HG02885 (cell line): ENCODE measurements around the gene C22orf31.

Experiments
- ATAC-seq: cut with Tn5 transposase; IDR thresholded peaks from one replicate; pipeline ENCODE4 v1.9.1; 2021; ENCODE audit warnings: mild to moderate bottlenecking; ENCODE audit not compliant: unreplicated experiment, poor library complexity

Gene C22orf31

DNA sequence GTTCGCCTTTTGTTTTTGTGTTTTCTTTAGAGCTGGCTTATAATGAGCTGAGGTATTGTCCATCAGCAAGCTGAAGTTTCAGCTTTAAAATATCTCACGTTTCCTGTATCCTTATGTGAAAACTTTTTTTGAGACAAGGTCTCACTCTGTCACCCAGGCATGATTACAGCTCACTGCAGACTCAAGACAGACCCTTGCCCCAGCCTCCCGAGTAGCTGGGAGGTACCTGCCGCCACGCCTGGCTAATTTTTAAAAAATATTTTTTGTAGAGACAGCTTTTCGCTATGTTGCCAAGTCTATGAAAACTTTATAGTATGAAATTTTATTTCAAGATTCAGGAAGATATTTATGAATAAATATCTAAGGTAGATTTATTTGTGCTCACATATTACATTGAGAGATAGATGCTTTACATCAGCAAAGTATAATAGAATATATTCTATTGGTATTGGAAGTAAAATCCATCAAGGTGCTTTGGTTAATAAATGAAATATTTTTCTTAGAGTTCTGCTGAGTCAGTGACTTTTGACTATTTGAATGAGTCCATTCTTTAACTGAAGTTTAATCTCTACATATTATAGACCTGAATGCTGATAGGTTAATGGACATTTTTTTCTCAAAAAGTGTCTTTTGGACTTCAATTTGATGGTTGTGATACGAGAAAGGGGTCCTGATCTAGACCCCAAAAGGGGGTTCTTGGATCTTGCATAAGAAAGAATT lies 21.4 kb upstream of the C22orf31 start:
- no peak for ATAC-seq

DNA sequence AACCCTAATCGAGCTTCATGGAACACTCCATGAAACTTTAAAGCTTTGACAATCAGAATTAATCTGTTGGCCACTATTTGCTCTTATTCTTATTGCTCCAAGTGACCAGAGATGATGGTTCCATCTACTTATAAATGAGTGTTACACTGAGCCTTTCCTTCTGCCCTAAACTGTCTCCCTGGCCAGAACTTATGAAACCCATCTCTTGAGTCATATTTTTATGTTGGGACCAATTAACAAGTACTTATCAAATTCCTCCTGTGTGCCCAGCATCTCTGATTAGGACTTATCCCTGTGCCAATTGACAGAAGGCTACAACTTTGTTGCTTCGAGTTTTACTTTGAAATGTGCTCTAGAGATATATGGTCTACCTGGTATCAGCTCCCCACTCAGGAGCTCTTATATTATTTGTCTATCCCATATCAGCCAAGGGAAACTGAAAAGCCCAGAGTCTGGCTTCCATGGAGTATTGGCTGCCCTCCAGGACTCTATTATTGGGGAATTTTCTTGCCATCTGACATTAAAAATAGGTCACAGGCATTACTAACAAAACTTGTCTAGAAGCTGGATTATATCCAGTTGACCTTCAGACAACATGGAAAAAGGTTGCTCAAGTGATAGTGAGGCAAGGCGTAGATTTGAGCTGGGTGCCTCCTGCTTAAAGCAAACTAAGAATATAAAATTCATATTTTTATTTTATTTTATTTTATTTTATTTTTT lies 20.0 kb upstream of the C22orf31 start:
- ATAC-seq = no peak

GRCh38 chr22:29080106-29080975 lies 18.7 kb upstream of the C22orf31 start:
- no peak for ATAC-seq

DNA sequence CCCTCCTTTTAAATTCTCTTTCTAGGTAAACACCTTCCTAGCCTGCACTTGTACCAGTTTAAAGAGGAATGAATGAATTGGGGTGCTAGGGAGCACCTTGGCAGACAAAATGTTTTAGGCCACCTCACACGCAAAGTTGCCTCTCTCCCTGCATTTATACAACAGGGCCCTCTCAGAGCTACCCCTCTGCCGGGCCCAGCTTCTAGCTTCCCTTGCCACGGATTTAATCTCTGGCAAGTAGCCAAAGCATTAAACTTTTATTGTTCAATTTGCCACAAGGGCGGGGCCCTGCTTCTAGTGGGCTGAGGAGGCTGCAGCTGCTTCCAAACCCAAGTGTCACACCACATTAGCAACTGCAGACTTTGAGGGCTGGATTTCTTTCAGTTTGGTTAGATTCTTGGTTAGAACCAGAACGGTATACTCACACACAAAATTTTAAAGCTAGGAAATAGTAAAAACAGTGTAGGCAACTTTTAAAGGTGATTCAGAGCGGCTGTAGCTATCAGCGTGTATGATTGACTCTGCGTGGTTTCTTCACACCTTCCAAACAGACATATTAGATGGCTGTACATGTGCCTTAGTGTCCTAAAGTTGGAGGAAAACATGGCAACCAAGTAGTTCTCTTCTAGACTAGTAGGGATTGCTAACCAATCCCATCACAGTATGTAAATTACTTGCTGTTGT lies 17.7 kb upstream of the C22orf31 start:
- ATAC-seq = no peak

GRCh38 chr22:29078869-29079207 lies 17.2 kb upstream of the C22orf31 start:
- ATAC-seq = no peak

DNA sequence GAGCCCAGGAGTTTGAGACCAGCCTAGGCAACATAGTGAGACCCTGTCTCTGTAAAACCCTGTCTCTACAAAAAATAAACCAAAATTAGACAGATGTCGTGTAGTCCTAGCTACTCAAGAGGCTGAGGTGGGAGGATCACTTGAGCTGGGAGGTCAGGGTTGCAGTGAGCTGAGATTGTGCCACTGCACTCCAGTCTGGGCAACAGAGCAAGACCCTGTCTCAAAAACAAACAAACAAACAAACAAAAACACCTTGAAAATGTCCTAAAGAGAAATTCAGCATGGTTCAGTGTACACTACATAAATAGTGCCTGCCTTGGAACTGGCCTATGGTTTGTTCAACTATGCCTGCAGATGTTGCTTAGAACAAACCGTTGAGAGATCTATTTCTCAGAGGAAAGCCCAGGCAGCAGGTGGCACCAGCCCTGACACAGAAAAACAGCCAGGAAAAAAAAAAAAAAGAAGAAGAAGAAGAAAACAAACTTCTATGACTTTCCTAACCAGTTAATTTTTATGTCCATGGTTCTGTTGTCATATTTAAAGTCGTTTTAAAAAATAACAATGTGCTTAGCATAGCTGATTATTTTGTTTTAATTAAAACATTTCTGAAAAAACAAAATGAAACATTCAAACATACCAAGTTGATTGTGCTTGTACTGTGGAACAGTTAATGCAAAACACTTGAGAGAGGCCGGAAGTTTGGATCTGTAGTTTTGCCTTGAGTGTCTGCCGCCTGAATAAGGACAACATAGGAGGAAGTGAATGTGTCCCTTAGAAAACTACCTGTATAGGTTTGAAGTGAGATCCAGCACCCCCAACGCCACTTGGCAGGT lies 16.6 kb upstream of the C22orf31 start:
- no peak for ATAC-seq

- no peak for ATAC-seq
Observed at GRCh38 chr22:29074276-29074772, 12.7 kb upstream of the C22orf31 start.

- no peak for ATAC-seq
Observed at GRCh38 chr22:29073618-29074275, 12.1 kb upstream of the C22orf31 start.

GRCh38 chr22:29072979-29073617 lies 11.5 kb upstream of the C22orf31 start, which contains the start of gene KREMEN1:
Gene KREMEN1 (plus strand): TSS chr22:29073035. CDS start chr22:29073131, 96 bp downstream.
- ATAC-seq = no peak

DNA sequence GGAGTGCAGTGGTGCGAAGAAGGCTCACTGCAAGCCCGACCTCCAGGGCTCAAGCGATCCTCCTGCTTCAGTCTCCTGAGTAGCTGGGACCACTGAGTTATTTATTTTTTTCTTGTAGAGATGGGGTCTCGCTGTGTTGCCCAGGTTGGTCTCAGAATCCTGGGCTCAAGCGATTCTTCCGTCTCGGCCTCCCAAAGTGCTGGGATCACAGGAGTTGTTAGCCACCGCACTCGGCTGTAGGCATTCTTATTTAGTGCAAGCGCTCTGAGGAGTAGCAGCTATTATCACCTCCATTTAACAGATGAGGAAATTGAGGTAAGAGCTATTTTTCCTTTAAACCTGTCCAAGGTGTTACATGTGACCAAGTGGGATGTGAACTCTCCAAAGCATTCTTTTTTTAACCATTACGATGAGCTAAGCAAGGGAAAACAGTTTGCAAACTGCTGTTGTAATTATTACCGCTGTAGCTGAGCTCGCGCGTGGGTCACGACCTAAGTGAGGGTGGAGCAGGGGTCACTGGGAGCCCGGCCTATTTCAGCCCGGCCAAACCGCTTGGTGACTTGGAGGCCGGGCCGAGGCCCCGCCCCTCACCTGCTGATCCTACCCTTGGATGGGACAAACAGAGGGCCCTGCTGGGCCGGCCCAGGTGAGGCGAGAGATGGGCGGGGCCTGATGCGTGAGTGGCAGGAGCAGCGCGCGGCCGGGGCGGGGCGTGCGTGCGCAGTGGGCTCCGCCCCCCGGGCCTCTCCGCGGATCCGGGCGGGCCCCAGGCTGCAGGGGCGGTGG lies 10.8 kb upstream of the C22orf31 start:
- peak; percentile 86 for ATAC-seq

GRCh38 chr22:29071261-29072045 lies 9.8 kb upstream of the C22orf31 start:
- ATAC-seq = no peak

GRCh38 chr22:29070490-29070889 lies 8.9 kb upstream of the C22orf31 start:
- ATAC-seq = no peak

GRCh38 chr22:29069463-29069862 lies 7.8 kb upstream of the C22orf31 start:
- ATAC-seq = no peak

GRCh38 chr22:29065468-29066190 lies 4.0 kb upstream of the C22orf31 start:
- ATAC-seq = no peak

GRCh38 chr22:29062286-29062821 lies 723 bp upstream of the C22orf31 start:
- no peak for ATAC-seq

DNA sequence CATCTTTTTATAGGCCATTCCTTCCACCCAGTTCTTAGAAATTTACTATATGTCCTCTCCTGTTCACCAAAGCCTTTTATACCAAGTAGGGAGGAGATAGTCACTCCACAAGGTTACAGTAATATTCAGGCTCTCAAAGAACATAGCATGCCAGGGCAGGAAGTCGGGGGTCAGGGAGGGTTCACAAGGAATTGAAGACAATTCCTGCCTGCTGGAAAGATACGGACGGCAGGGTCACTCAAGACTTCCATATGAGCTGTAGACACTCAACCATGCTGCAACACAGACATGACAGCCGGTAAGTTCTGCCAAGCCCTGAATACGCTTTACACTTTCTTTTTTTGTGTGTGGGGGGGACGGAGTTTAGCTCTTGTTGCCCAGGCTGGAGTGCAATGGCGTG lies 700 bp downstream of the C22orf31 start:
- no peak for ATAC-seq
